Astrocyte (in vitro differentiated cells and primary cell): ENCODE results near the gene KCTD12. TPM values are rescaled to one million over a fixed set of nuclear protein-coding genes. Genes with fewer than 3 reads are reported as not detected.

Experiments used
- DNase-seq: peaks from one replicate; pipeline ENCODE4 v3.0.0-alpha.2; 2010; ENCODE audit warnings: low read depth
- FAIRE-seq: peaks from 2 replicates; lab custom pipeline; 2011; peaks lifted over from hg19 to GRCh38; lab: Jason Lieb, UNC
- H2AFZ ChIP-seq: 2 replicates; pipeline ENCODE4 v1.6.0; 2012; ENCODE audit warnings: low read depth, low read length, inconsistent platforms
- H3K27ac ChIP-seq: 2 replicates; pipeline ENCODE4 v1.5.1; 2011; ENCODE audit warnings: low read depth, low read length, inconsistent platforms
- H3K27me3 ChIP-seq: 2 replicates; pipeline ENCODE4 v1.6.0; 2011; ENCODE audit warnings: low read length, inconsistent platforms; ENCODE audit not compliant: insufficient read depth
- H3K36me3 ChIP-seq: 2 replicates; pipeline ENCODE4 v1.5.1; 2011; ENCODE audit warnings: low read length, inconsistent platforms; ENCODE audit not compliant: insufficient read depth
- H3K4me1 ChIP-seq: 2 replicates; pipeline ENCODE4 v1.5.1; 2011; ENCODE audit warnings: low read length, inconsistent platforms; ENCODE audit not compliant: insufficient read depth
- H3K4me2 ChIP-seq: 2 replicates; pipeline ENCODE4 v1.6.0; 2012; ENCODE audit warnings: low read length, inconsistent platforms
- H3K4me3 ChIP-seq: 2 replicates; pipeline ENCODE4 v1.5.1; 2011; ENCODE audit warnings: low read depth, mild to moderate bottlenecking, low read length, inconsistent platforms; ENCODE audit not compliant: insufficient read depth
- H3K79me2 ChIP-seq: 2 replicates; pipeline ENCODE4 v1.6.0; 2012; ENCODE audit warnings: mild to moderate bottlenecking, low read length, inconsistent platforms; ENCODE audit not compliant: insufficient read depth
- H3K9ac ChIP-seq: 2 replicates; pipeline ENCODE4 v1.6.0; 2012; ENCODE audit warnings: mild to moderate bottlenecking, low read length, inconsistent platforms
- H3K9me3 ChIP-seq: 2 replicates; pipeline ENCODE4 v1.5.1; 2012; ENCODE audit warnings: low read depth, mild to moderate bottlenecking, low read length, inconsistent platforms; ENCODE audit not compliant: insufficient read depth
- H4K20me1 ChIP-seq: 2 replicates; pipeline ENCODE4 v1.6.0; 2012; ENCODE audit warnings: low read length, inconsistent platforms; ENCODE audit not compliant: insufficient read depth
- H3K27ac Mint-ChIP-seq: one replicate; pipeline ENCODE4 v1.8.0; 2021; ENCODE audit warnings: mild to moderate bottlenecking, mixed read lengths; ENCODE audit not compliant: unreplicated experiment
- H3K27me3 Mint-ChIP-seq: one replicate; pipeline ENCODE4 v1.8.0; 2021; ENCODE audit warnings: low read depth, mixed read lengths; ENCODE audit not compliant: unreplicated experiment
- H3K36me3 Mint-ChIP-seq: one replicate; pipeline ENCODE4 v1.8.0; 2021; ENCODE audit warnings: low read depth, mixed read lengths; ENCODE audit not compliant: unreplicated experiment
- H3K4me1 Mint-ChIP-seq: one replicate; pipeline ENCODE4 v1.8.0; 2021; ENCODE audit warnings: low read depth, mixed read lengths; ENCODE audit not compliant: unreplicated experiment
- H3K4me3 Mint-ChIP-seq: one replicate; pipeline ENCODE4 v1.8.0; 2021; ENCODE audit warnings: mild to moderate bottlenecking, moderate library complexity, mixed read lengths; ENCODE audit not compliant: unreplicated experiment
- H3K9me3 Mint-ChIP-seq: one replicate; pipeline ENCODE4 v1.8.0; 2021; ENCODE audit warnings: mild to moderate bottlenecking, mixed read lengths; ENCODE audit not compliant: unreplicated experiment
- CTCF ChIP-seq: IDR thresholded peaks from 2 replicates; pipeline ENCODE4 v1.5.1; 2011; ENCODE audit warnings: low read depth, mild to moderate bottlenecking, inconsistent platforms, low read length, moderate library complexity; ENCODE audit not compliant: insufficient read depth
- EZH2 ChIP-seq: IDR thresholded peaks from 2 replicates; pipeline ENCODE4 v1.6.1; 2012; ENCODE audit warnings: mild to moderate bottlenecking, low read length, inconsistent platforms; ENCODE audit not compliant: insufficient read depth
- total RNA-seq: library from RNA; stranded (reverse); gene quantifications from 2 replicates; pipeline ENCODE4 v1.2.1, GENCODE V29; 2021

Gene KCTD12
- total RNA-seq, 1 donor from 2014 or later: 13.7 TPM

GRCh38 chr13:76872675-76873074 is 13.5 kb downstream of the KCTD12 start:
- Histone ChIP-seq H3K9me3 (no peaks in the 10 kb centered on the region), H3K9ac (no peak overlapping the region), H3K27me3 (no peaks in the 10 kb centered on the region), H2AFZ (no peak overlapping the region), H3K4me3 (no peak overlapping the region), H3K79me2 (no peaks in the 10 kb centered on the region), H3K27ac (no peak overlapping the region), H3K36me3 (no peaks in the 10 kb centered on the region), H3K4me2 (no peak overlapping the region), H4K20me1 (no peaks in the 10 kb centered on the region), H3K4me1 (no peaks in the 10 kb centered on the region)
- H3K4me3 Mint-ChIP-seq: no peak overlapping the region
- DNase-seq (no peak), FAIRE-seq (no peak)
- no peaks in the 10 kb centered on the region for H3K27me3 Mint-ChIP-seq
- no peaks in the 10 kb centered on the region for H3K36me3 Mint-ChIP-seq
- TF ChIP-seq CTCF (no peak), EZH2 (no peak)
- no peaks in the 10 kb centered on the region for H3K9me3 Mint-ChIP-seq
- H3K4me1 Mint-ChIP-seq: peaks cover 2% of the 10 kb centered on the region
- no peak overlapping the region for H3K27ac Mint-ChIP-seq

- TF ChIP-seq EZH2 (no peak), CTCF (no peak)
- Histone ChIP-seq H3K27ac (no peak overlapping the region), H4K20me1 (no peaks in the 10 kb centered on the region), H3K4me3 (no peak overlapping the region), H3K9ac (no peak overlapping the region), H3K9me3 (no peaks in the 10 kb centered on the region), H3K79me2 (no peaks in the 10 kb centered on the region), H3K4me2 (no peak overlapping the region), H3K36me3 (no peaks in the 10 kb centered on the region), H3K27me3 (no peaks in the 10 kb centered on the region), H3K4me1 (no peaks in the 10 kb centered on the region), H2AFZ (no peak overlapping the region)
- Mint-ChIP-seq H3K27me3 (no peaks in the 10 kb centered on the region), H3K36me3 (no peaks in the 10 kb centered on the region), H3K4me3 (no peak overlapping the region), H3K27ac (no peak overlapping the region), H3K9me3 (no peaks in the 10 kb centered on the region), H3K4me1 (peaks cover 2% of the 10 kb centered on the region)
- FAIRE-seq (no peak), DNase-seq (no peak)
These were observed 14.8 kb downstream of the KCTD12 start for GRCh38 chr13:76871432-76871831.

- H3K27ac Mint-ChIP-seq: no peak overlapping the region
- Histone ChIP-seq H3K36me3 (no peaks in the 10 kb centered on the region), H2AFZ (no peak overlapping the region), H4K20me1 (no peaks in the 10 kb centered on the region), H3K9ac (no peak overlapping the region), H3K79me2 (no peaks in the 10 kb centered on the region), H3K27me3 (no peaks in the 10 kb centered on the region), H3K4me2 (no peak overlapping the region), H3K27ac (no peak overlapping the region), H3K9me3 (no peaks in the 10 kb centered on the region), H3K4me1 (no peaks in the 10 kb centered on the region), H3K4me3 (no peak overlapping the region)
- peaks cover 2% of the 10 kb centered on the region for H3K4me1 Mint-ChIP-seq
- FAIRE-seq: no peak
- TF ChIP-seq CTCF: no peak
- TF ChIP-seq EZH2: no peak
- no peaks in the 10 kb centered on the region for H3K36me3 Mint-ChIP-seq
- H3K27me3 Mint-ChIP-seq: no peaks in the 10 kb centered on the region
- DNase-seq: no peak
- no peak overlapping the region for H3K4me3 Mint-ChIP-seq
- H3K9me3 Mint-ChIP-seq: no peaks in the 10 kb centered on the region
These were observed 17.8 kb downstream of the KCTD12 start for GRCh38 chr13:76868371-76868770.
